Stimulated activated CD8-positive, alpha-beta memory T cell treated with anti-CD3 and anti-CD28 coated beads, Interleukin-7, amount 100 ng/mL, for 4 hours (primary cell): ENCODE measurements around the gene SGCG.
"Not testable (repeated sequence)": the region's sequence is repeated elsewhere in the genome, so short reads cannot be mapped to it uniquely, and the experiment has no call there.

Experiments
- DNase-seq, 2 donors: peaks; one replicate each; pipeline ENCODE4 v3.0.0-alpha.2; 2020; ENCODE audit warnings: low read depth in 2 of 2

Gene SGCG

GRCh38 chr13:23212671-23213070, 31.9 kb downstream of the SGCG start:
- DNase-seq: no peak

GRCh38 chr13:23231241-23231640, 50.5 kb downstream of the SGCG start:
- no peak for DNase-seq

GRCh38 chr13:23235994-23236393, 55.2 kb downstream of the SGCG start:
- no peak for DNase-seq

- no peak for DNase-seq
Measured at GRCh38 chr13:23243066-23243465, 62.3 kb downstream of the SGCG start.

GRCh38 chr13:23248410-23248809, 67.6 kb downstream of the SGCG start:
- not testable (repeated sequence) for DNase-seq

GRCh38 chr13:23254506-23254905, 73.7 kb downstream of the SGCG start:
- DNase-seq: no peak

GRCh38 chr13:23267571-23267970, 86.8 kb downstream of the SGCG start:
- DNase-seq: no peak

- DNase-seq: peak in 1 of 2 donors; percentile 3
Measured at GRCh38 chr13:23268441-23268840, 87.7 kb downstream of the SGCG start.

- no peak for DNase-seq
Measured at GRCh38 chr13:23271331-23271730, 90.6 kb downstream of the SGCG start.

- DNase-seq: no peak
Measured at GRCh38 chr13:23273498-23273897, 92.7 kb downstream of the SGCG start.

- DNase-seq: no peak
Measured at GRCh38 chr13:23279321-23279720, 98.5 kb downstream of the SGCG start.

GRCh38 chr13:23288564-23288963, 107.8 kb downstream of the SGCG start:
- DNase-seq: no peak

GRCh38 chr13:23288995-23289394, 108.2 kb downstream of the SGCG start:
- DNase-seq: no peak

GRCh38 chr13:23289917-23290357, 109.2 kb downstream of the SGCG start:
- no peak for DNase-seq

- no peak for DNase-seq
Measured at GRCh38 chr13:23292586-23292985, 111.8 kb downstream of the SGCG start.

- DNase-seq: not testable (repeated sequence)
Measured at GRCh38 chr13:23314837-23315236, 134.1 kb downstream of the SGCG start.

- no peak for DNase-seq
Measured at GRCh38 chr13:23319883-23320224, 139.1 kb downstream of the SGCG start.

- no peak for DNase-seq
Measured at GRCh38 chr13:23320926-23321534, 140.3 kb downstream of the SGCG start.

GRCh38 chr13:23321535-23322241, 140.9 kb downstream of the SGCG start:
- no peak for DNase-seq

GRCh38 chr13:23322353-23323336, 141.9 kb downstream of the SGCG start:
- no peak for DNase-seq

GRCh38 chr13:23323946-23324709, 143.3 kb downstream of the SGCG start:
- no peak for DNase-seq

GRCh38 chr13:23325191-23325590, 144.4 kb downstream of the SGCG start:
- DNase-seq: no peak
